PC-9 (cell line): ENCODE data around the gene CAPN3. TPM values are rescaled to one million over a fixed set of nuclear protein-coding genes. Genes with fewer than 3 reads are reported as not detected.

Source experiments
- BruUV-seq: library from RNA; stranded (reverse); fragments of 400-500 nt; replicated peaks from 2 replicates; lab custom pipeline; 2021; lab: Mats Ljungman, UMichigan
- CTCF ChIA-PET: fragments of 300-600 bp; sonication (Branson Sonifier 250); formaldehyde crosslinking; loops from one replicate; lab custom pipeline; 2022; ENCODE audit warnings: antibody characterized with exemption; lab: Charles Lee
- POLR2A ChIA-PET: fragments of 300-600 bp; sonication (Branson Sonifier 250); formaldehyde crosslinking; loops from one replicate; lab custom pipeline; 2022; ENCODE audit warnings: antibody characterized with exemption; ENCODE audit not compliant: unreplicated experiment; lab: Charles Lee
- DNase-seq, 2 experiments: peaks; one replicate each; pipeline versions ENCODE4 v3.0.0 to v3.0.0-alpha.2; 2015 to 2022; ENCODE audit warnings: mixed read lengths in 1 of 2
- H2AFZ ChIP-seq: fragments of 200-600 bp; sonication (generic); 2 replicates; pipeline ENCODE4 v1.8.1; 2017; ENCODE audit warnings: antibody characterized with exemption
- H3F3A ChIP-seq: fragments of 200-600 bp; sonication (generic); 2 replicates; pipeline ENCODE4 v1.8.1; 2017; ENCODE audit warnings: antibody characterized with exemption, mild to moderate bottlenecking, low read depth; ENCODE audit not compliant: insufficient read depth
- H3K27ac ChIP-seq: fragments of 200-600 bp; sonication (generic); 2 replicates; pipeline ENCODE4 v1.6.1; 2016; ENCODE audit warnings: mixed run types
- H3K27me3 ChIP-seq: fragments of 200-600 bp; sonication (generic); 2 replicates; pipeline ENCODE4 v1.6.1; 2016; ENCODE audit warnings: low read depth, mixed run types; ENCODE audit not compliant: insufficient read depth
- H3K36me3 ChIP-seq: fragments of 200-600 bp; sonication (generic); 2 replicates; pipeline ENCODE4 v1.6.1; 2016; ENCODE audit warnings: low read depth, mixed run types
- H3K4me1 ChIP-seq: fragments of 200-600 bp; sonication (generic); replicated peaks from 2 replicates; pipeline ENCODE4 v1.6.1; 2016; ENCODE audit warnings: mixed run types; ENCODE audit not compliant: insufficient read depth
- H3K4me2 ChIP-seq: fragments of 200-600 bp; sonication (generic); 2 replicates; pipeline ENCODE4 v1.6.1; 2017; ENCODE audit warnings: mixed run types
- H3K4me3 ChIP-seq: fragments of 200-600 bp; sonication (generic); 2 replicates; pipeline ENCODE4 v1.6.1; 2016; ENCODE audit warnings: mixed run types
- H3K79me2 ChIP-seq: fragments of 200-600 bp; sonication (generic); 2 replicates; pipeline ENCODE4 v1.6.1; 2017; ENCODE audit warnings: low read depth, mixed run types
- H3K9me2 ChIP-seq: fragments of 200-600 bp; sonication (generic); 2 replicates; pipeline ENCODE4 v1.8.1; 2017; ENCODE audit warnings: mild to moderate bottlenecking; ENCODE audit not compliant: insufficient read depth
- H3K9me3 ChIP-seq: fragments of 200-600 bp; sonication (generic); 2 replicates; pipeline ENCODE4 v1.8.1; 2016; ENCODE audit warnings: low read depth; ENCODE audit not compliant: insufficient read depth
- H4K20me1 ChIP-seq: fragments of 200-600 bp; sonication (generic); 2 replicates; pipeline ENCODE4 v1.8.1; 2017; ENCODE audit not compliant: insufficient read depth
- EZH2 ChIP-seq: fragments of 200-600 bp; sonication (generic); IDR thresholded peaks from 2 replicates; pipeline ENCODE4 v1.8.0; 2017; ENCODE audit warnings: antibody characterized with exemption, low read depth
- intact Hi-C: fragments of 100-400 bp; cut with micrococcal nuclease; formaldehyde crosslinking; loops from one replicate; pipeline ENCODE4 v1.10.0; 2022; ENCODE audit not compliant: unreplicated experiment
- total RNA-seq: library from RNA; stranded (reverse); gene quantifications from 2 replicates; pipeline ENCODE4 v1.2.3, GENCODE V29; 2021
- TF ChIP-seq, protein P1 (sequence below): fragments of 200-600 bp; sonication (generic); conservative IDR thresholded peaks from 2 replicates; pipeline ENCODE4 v1.6.1; 2017; ENCODE audit warnings: mixed run types, antibody characterized with exemption, mild to moderate bottlenecking, moderate library complexity

Gene CAPN3
- total RNA-seq, 1 experiment from 2014 or later, result 0.50 TPM

GRCh38 chr15:42403389-42403788 is 44.1 kb downstream of the CAPN3 start:
- POLR2A ChIA-PET, result no interaction called here
- intact Hi-C loops, result no loop called here
- DNase-seq, result no peak
- no peaks in the 10 kb centered on the region for H3K79me2 ChIP-seq
- H3K27ac ChIP-seq, result no peak overlapping the region
- H3K4me1 ChIP-seq, result no peaks in the 10 kb centered on the region
- H3K4me3 ChIP-seq, result no peak overlapping the region
- CTCF ChIA-PET, result no interaction called here
- H3K9me2 ChIP-seq, result no peaks in the 10 kb centered on the region
- H3K9me3 ChIP-seq, result no peaks in the 10 kb centered on the region
- H2AFZ ChIP-seq, result no peak overlapping the region
- BruUV-seq, result no TSS peak
- H3K27me3 ChIP-seq, result no peaks in the 10 kb centered on the region
- no peaks in the 10 kb centered on the region for H3K36me3 ChIP-seq
- H3K4me2 ChIP-seq, result no peak overlapping the region
- H4K20me1 ChIP-seq, result no peaks in the 10 kb centered on the region
- TF ChIP-seq, protein P1, sequence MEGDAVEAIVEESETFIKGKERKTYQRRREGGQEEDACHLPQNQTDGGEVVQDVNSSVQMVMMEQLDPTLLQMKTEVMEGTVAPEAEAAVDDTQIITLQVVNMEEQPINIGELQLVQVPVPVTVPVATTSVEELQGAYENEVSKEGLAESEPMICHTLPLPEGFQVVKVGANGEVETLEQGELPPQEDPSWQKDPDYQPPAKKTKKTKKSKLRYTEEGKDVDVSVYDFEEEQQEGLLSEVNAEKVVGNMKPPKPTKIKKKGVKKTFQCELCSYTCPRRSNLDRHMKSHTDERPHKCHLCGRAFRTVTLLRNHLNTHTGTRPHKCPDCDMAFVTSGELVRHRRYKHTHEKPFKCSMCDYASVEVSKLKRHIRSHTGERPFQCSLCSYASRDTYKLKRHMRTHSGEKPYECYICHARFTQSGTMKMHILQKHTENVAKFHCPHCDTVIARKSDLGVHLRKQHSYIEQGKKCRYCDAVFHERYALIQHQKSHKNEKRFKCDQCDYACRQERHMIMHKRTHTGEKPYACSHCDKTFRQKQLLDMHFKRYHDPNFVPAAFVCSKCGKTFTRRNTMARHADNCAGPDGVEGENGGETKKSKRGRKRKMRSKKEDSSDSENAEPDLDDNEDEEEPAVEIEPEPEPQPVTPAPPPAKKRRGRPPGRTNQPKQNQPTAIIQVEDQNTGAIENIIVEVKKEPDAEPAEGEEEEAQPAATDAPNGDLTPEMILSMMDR, result no peak
- TF ChIP-seq EZH2, result no peak
- H3F3A ChIP-seq, result no peaks in the 10 kb centered on the region

- H3K27ac ChIP-seq, result no peak overlapping the region
- H3F3A ChIP-seq, result no peaks in the 10 kb centered on the region
- no TSS peak for BruUV-seq
- ChIA-PET POLR2A (no interaction called here), CTCF (no interaction called here)
- H4K20me1 ChIP-seq, result no peaks in the 10 kb centered on the region
- no peaks in the 10 kb centered on the region for H3K36me3 ChIP-seq
- no peak for DNase-seq
- H2AFZ ChIP-seq, result no peak overlapping the region
- no peak overlapping the region for H3K4me3 ChIP-seq
- H3K9me2 ChIP-seq, result no peaks in the 10 kb centered on the region
- TF ChIP-seq EZH2, result no peak
- TF ChIP-seq, protein P1, result no peak
- no peaks in the 10 kb centered on the region for H3K4me1 ChIP-seq
- H3K9me3 ChIP-seq, result no peaks in the 10 kb centered on the region
- intact Hi-C loops, result no loop called here
- no peak overlapping the region for H3K4me2 ChIP-seq
- no peaks in the 10 kb centered on the region for H3K27me3 ChIP-seq
- no peaks in the 10 kb centered on the region for H3K79me2 ChIP-seq
These were observed 45.3 kb downstream of the CAPN3 start for GRCh38 chr15:42404461-42405235.

- no peak for DNase-seq
These were observed 46.7 kb downstream of the CAPN3 start for GRCh38 chr15:42405863-42406482.

More at GRCh38 chr15:42405863-42406482, 46.7 kb downstream of the CAPN3 start:
- ChIA-PET POLR2A (no interaction called here), CTCF (no interaction called here)
- Histone ChIP-seq H3K9me3 (no peaks in the 10 kb centered on the region), H3K4me3 (no peak overlapping the region), H3K4me1 (no peaks in the 10 kb centered on the region), H3K4me2 (no peak overlapping the region), H3K27me3 (no peaks in the 10 kb centered on the region), H3K79me2 (no peaks in the 10 kb centered on the region), H4K20me1 (no peaks in the 10 kb centered on the region), H3F3A (no peaks in the 10 kb centered on the region), H3K36me3 (no peaks in the 10 kb centered on the region), H3K27ac (no peak overlapping the region), H2AFZ (no peak overlapping the region), H3K9me2 (no peaks in the 10 kb centered on the region)
- intact Hi-C loops, result no loop called here
- BruUV-seq, result no TSS peak
- no peak for TF ChIP-seq EZH2
- TF ChIP-seq, protein P1, result no peak
